ES-I3 (cell line): ENCODE measurements around the gene AMT.
"Not testable (repeated sequence)": the region's sequence is repeated elsewhere in the genome, so short reads cannot be mapped to it uniquely, and the experiment has no call there.

ENCODE experiments used
- H3K36me3 ChIP-seq: 2 replicates; pipeline ENCODE4 v1.6.1; 2013; ENCODE audit warnings: mild to moderate bottlenecking, low read length, control low read depth, moderate library complexity; ENCODE audit not compliant: insufficient read depth
- H3K4me1 ChIP-seq: 2 replicates; pipeline ENCODE4 v1.6.1; 2013; ENCODE audit warnings: mild to moderate bottlenecking, control low read depth, low read length; ENCODE audit not compliant: insufficient read depth
- H3K9ac ChIP-seq: 2 replicates; pipeline ENCODE4 v1.6.1; 2013; ENCODE audit warnings: low read depth, mild to moderate bottlenecking, low read length, moderate library complexity
- H3K9me3 ChIP-seq: 2 replicates; pipeline ENCODE4 v1.6.1; 2013; ENCODE audit warnings: mild to moderate bottlenecking, low read length, moderate library complexity; ENCODE audit not compliant: control insufficient read depth, insufficient read depth

Gene AMT

GRCh38 chr3:49412632-49413337, 9.5 kb downstream of the AMT start:
- no peaks in the 10 kb centered on the region for H3K36me3 ChIP-seq
- peak overlapping the region; percentile 91 for H3K9ac ChIP-seq
- peaks cover 22% of the 10 kb centered on the region for H3K4me1 ChIP-seq
- no peaks in the 10 kb centered on the region for H3K9me3 ChIP-seq

- Histone ChIP-seq H3K36me3 (no peaks in the 10 kb centered on the region), H3K9ac (peak within 1 kb of the TSS; percentile 91), H3K9me3 (no peaks in the 10 kb centered on the region), H3K4me1 (peaks cover 18% of the 10 kb centered on the region)
Observed at GRCh38 chr3:49411968-49412631, 10.2 kb downstream of the AMT start, which contains the start of the genes RHOA and TCTA. RHOA (minus strand) TSS chr3:49411976; CDS start chr3:49375589, 36,387 bp downstream. TCTA (plus strand) TSS chr3:49412423; CDS start chr3:49412427, 4 bp downstream.

GRCh38 chr3:49411535-49411967, 10.7 kb downstream of the AMT start:
- Histone ChIP-seq H3K9me3 (no peaks in the 10 kb centered on the region), H3K36me3 (no peaks in the 10 kb centered on the region; the same call in 1 of the 2 replicates), H3K9ac (peak overlapping the region; percentile 91), H3K4me1 (peaks cover 17% of the 10 kb centered on the region)

- Histone ChIP-seq H3K36me3 (no peaks in the 10 kb centered on the region; the same call in 1 of the 2 replicates), H3K9me3 (no peaks in the 10 kb centered on the region), H3K4me1 (peaks cover 23% of the 10 kb centered on the region), H3K9ac (peak overlapping the region; percentile 91)
Observed at GRCh38 chr3:49410846-49411534, 11.3 kb downstream of the AMT start.

GRCh38 chr3:49410066-49410845, 12.0 kb downstream of the AMT start:
- Histone ChIP-seq H3K36me3 (no peaks in the 10 kb centered on the region; the same call in 1 of the 2 replicates), H3K9ac (peak overlapping the region; percentile 91), H3K4me1 (peaks cover 24% of the 10 kb centered on the region), H3K9me3 (no peaks in the 10 kb centered on the region)

GRCh38 chr3:49406571-49407565, 15.4 kb downstream of the AMT start:
- Histone ChIP-seq H3K4me1 (peaks cover 18% of the 10 kb centered on the region), H3K9me3 (no peaks in the 10 kb centered on the region), H3K36me3 (no peaks in the 10 kb centered on the region; the same call in 1 of the 2 replicates), H3K9ac (no peak overlapping the region)

- peaks cover 28% of the 10 kb centered on the region for H3K4me1 ChIP-seq
- not testable (repeated sequence) for H3K9ac ChIP-seq, H3K36me3 ChIP-seq, H3K9me3 ChIP-seq
Observed at GRCh38 chr3:49405570-49405969, 16.7 kb downstream of the AMT start.

GRCh38 chr3:49403891-49404290, 18.4 kb downstream of the AMT start:
- Histone ChIP-seq H3K36me3 (no peaks in the 10 kb centered on the region; the same call in 1 of the 2 replicates), H3K4me1 (peaks cover 22% of the 10 kb centered on the region), H3K9ac (no peak overlapping the region), H3K9me3 (no peaks in the 10 kb centered on the region)

GRCh38 chr3:49401766-49402165, 20.5 kb downstream of the AMT start:
- H3K36me3 ChIP-seq, result no peaks in the 10 kb centered on the region; the same call in 1 of the 2 replicates
- H3K4me1 ChIP-seq, result peaks cover 18% of the 10 kb centered on the region
- no peak overlapping the region for H3K9ac ChIP-seq
- no peaks in the 10 kb centered on the region for H3K9me3 ChIP-seq

- H3K9ac ChIP-seq, result no peak overlapping the region
- H3K4me1 ChIP-seq, result peaks cover 10% of the 10 kb centered on the region
- H3K36me3 ChIP-seq, result no peaks in the 10 kb centered on the region
- no peaks in the 10 kb centered on the region for H3K9me3 ChIP-seq
Observed at GRCh38 chr3:49399461-49399860, 22.8 kb downstream of the AMT start.

GRCh38 chr3:49397470-49397869, 24.8 kb downstream of the AMT start:
- H3K9me3 ChIP-seq, result no peaks in the 10 kb centered on the region
- H3K36me3 ChIP-seq, result no peaks in the 10 kb centered on the region
- H3K4me1 ChIP-seq, result peaks cover 10% of the 10 kb centered on the region
- H3K9ac ChIP-seq, result no peak overlapping the region

- not testable (repeated sequence) for H3K9me3 ChIP-seq, H3K4me1 ChIP-seq, H3K36me3 ChIP-seq, H3K9ac ChIP-seq
Observed at GRCh38 chr3:49391310-49391709, 31.0 kb downstream of the AMT start.

GRCh38 chr3:49389297-49389696, 33.0 kb downstream of the AMT start:
- no peaks in the 10 kb centered on the region; the same call in 1 of the 2 replicates for H3K36me3 ChIP-seq
- H3K9ac ChIP-seq, result no peak overlapping the region
- H3K9me3 ChIP-seq, result no peaks in the 10 kb centered on the region
- H3K4me1 ChIP-seq, result no peaks in the 10 kb centered on the region
